HepG2 (cell line): ENCODE measurements around the gene REM2. TPM values are rescaled to one million over a fixed set of nuclear protein-coding genes. Genes with fewer than 3 reads are reported as not detected.

Source experiments
- CBX2 ChIP-seq, 2 experiments: fragments of 200-600 bp in 1 of 2; sonication (generic); formaldehyde crosslinking in 1 of 2; IDR thresholded peaks; 2 replicates each; pipeline versions ENCODE4 v1.7.0 to v1.8.1; 2018 to 2022; ENCODE audit warnings: low read depth in 2 of 2, low read length in 1 of 2, mild to moderate bottlenecking in 1 of 2, missing genetic modification reagents in 1 of 2
- EP300 ChIP-seq, 3 experiments: sonication (generic) in 1 of 3; formaldehyde crosslinking in 1 of 3; IDR thresholded peaks; 2 replicates each; pipeline versions ENCODE4 v1.5.1 to v1.6.1; 2011 to 2020; ENCODE audit warnings: low read depth in 2 of 3, low read length in 2 of 3, borderline replicate concordance in 1 of 3, improper control_type of control experiment in 1 of 3, mild to moderate bottlenecking in 1 of 3, missing genetic modification reagents in 1 of 3, moderate library complexity in 1 of 3
- HES4 ChIP-seq: sonication (generic); formaldehyde crosslinking; IDR thresholded peaks from 2 replicates; pipeline ENCODE4 v1.9.0; 2021; ENCODE audit warnings: mild to moderate bottlenecking, missing genetic modification reagents, borderline replicate concordance
- HNRNPL ChIP-seq: fragments of 200-400 bp; formaldehyde crosslinking; IDR thresholded peaks from 2 replicates; pipeline ENCODE4 v1.6.1; 2017; ENCODE audit warnings: mild to moderate bottlenecking, low read depth, low read length
- RBFOX2 ChIP-seq: fragments of 200-400 bp; formaldehyde crosslinking; IDR thresholded peaks from 2 replicates; pipeline ENCODE4 v1.6.1; 2017; ENCODE audit warnings: low read depth, mild to moderate bottlenecking, low read length
- RFX3 ChIP-seq: IDR thresholded peaks from 2 replicates; pipeline ENCODE4 v1.6.1; 2016; ENCODE audit warnings: missing biosample characterization, missing genetic modification reagents
- YY1 ChIP-seq: IDR thresholded peaks from 2 replicates; pipeline ENCODE4 v1.6.1; 2011; ENCODE audit warnings: low read length, low read depth, moderate library complexity, mild to moderate bottlenecking; ENCODE audit not compliant: insufficient read depth, insufficient replicate concordance
- ZBTB46 ChIP-seq: sonication (generic); formaldehyde crosslinking; IDR thresholded peaks from 2 replicates; pipeline ENCODE4 v1.4.0; 2020; ENCODE audit warnings: mild to moderate bottlenecking, missing genetic modification reagents, borderline replicate concordance
- ZBTB7A ChIP-seq: sonication (generic); formaldehyde crosslinking; IDR thresholded peaks from 2 replicates; pipeline ENCODE4 v1.8.0; 2022; ENCODE audit warnings: mild to moderate bottlenecking, missing genetic modification reagents
- ZNF776 ChIP-seq: sonication (generic); formaldehyde crosslinking; IDR thresholded peaks from 2 replicates; pipeline ENCODE4 v1.4.0; 2020; ENCODE audit warnings: mild to moderate bottlenecking, missing genetic modification reagents
- ZXDC ChIP-seq: sonication (generic); formaldehyde crosslinking; IDR thresholded peaks from 2 replicates; pipeline ENCODE4 v1.5.0; 2020; ENCODE audit warnings: mild to moderate bottlenecking, missing genetic modification reagents
- polyA plus RNA-seq, 8 experiments: library from polyadenylated mRNA; depleted of rRNA in 3 of 8; stranded (reverse) in 7 of 8; unstranded in 1 of 8; fragments of >200 nt; fragmentation: Illumina TruSeq in 4 of 8; extraction: Trizol in 4 of 8; gene quantifications; 2 replicates each; pipeline versions ENCODE4 v1.2.1 to v1.2.3, GENCODE V29; 2011 to 2016; ENCODE audit warnings: low read depth in 4 of 8, missing spikeins in 1 of 8, mixed read lengths in 1 of 8; ENCODE audit not compliant: insufficient read depth in 1 of 8
- total RNA-seq, 5 experiments: library from RNA; depleted of rRNA; stranded (reverse); fragments of >200 nt; fragmentation: Illumina TruSeq; extraction: Trizol; gene quantifications; 2 replicates each; pipeline ENCODE4 v1.2.3, GENCODE V29; 2016; ENCODE audit warnings: low read depth in 1 of 5

Gene REM2
- total and polyA plus RNA-seq, 2 of the 13 experiments (the other 11 are each of a cell fraction or from before 2014, with no cell fraction given): 0.20 TPM; not detected in 1

GRCh38 chr14:22875748-22876319 is 7.2 kb upstream of the REM2 start (continued):
- TF ChIP-seq HNRNPL: 0 out of 2 replicates have a peak, but pooled peaks have one; percentile 2
- TF ChIP-seq HES4 (CRISPR knock-in tag): 0 out of 2 replicates have a peak, but pooled peaks have one; percentile 39
- TF ChIP-seq YY1: no peak
- no peak for TF ChIP-seq EP300 (IDR thresholded peaks at IDR 0.05; ENCODE audit: low read depth in 2 of 2, low read length in 2 of 2)
- 0 out of 2 replicates have a peak, but pooled peaks have one; percentile 7 for TF ChIP-seq EP300 (CRISPR knock-in tag; IDR thresholded peaks at IDR 0.05; ENCODE audit: borderline replicate concordance)
- TF ChIP-seq RFX3 (CRISPR knock-in tag): no peak
- TF ChIP-seq RBFOX2: peak; percentile 39; the same call in 1 of the 2 replicates
- no peak for TF ChIP-seq ZBTB46 (CRISPR knock-in tag)
- no peak for TF ChIP-seq ZXDC (CRISPR knock-in tag)
- TF ChIP-seq ZBTB7A (CRISPR knock-in tag): peak; percentile 63; the same call in 1 of the 2 replicates
- no peak for TF ChIP-seq CBX2 (IDR thresholded peaks at IDR 0.05; ENCODE audit: low read depth, low read length)
- no peak for TF ChIP-seq CBX2 (CRISPR knock-in tag; IDR thresholded peaks at IDR 0.05; ENCODE audit: low read depth)
- peak; percentile 30; the same call in 1 of the 2 replicates for TF ChIP-seq ZNF776
- TF ChIP-seq, all 625 proteins: peak for 8
